ENCODE data around the gene PRKD1. TPM values are rescaled to one million over a fixed set of nuclear protein-coding genes. Genes with fewer than 3 reads are reported as not detected.

PRKD1 gene
- total and polyA plus RNA-seq, 2 donors (not counting 1 experiment from before 2014, with no cell fraction given): 0.03 to 4.3 TPM

DNA sequence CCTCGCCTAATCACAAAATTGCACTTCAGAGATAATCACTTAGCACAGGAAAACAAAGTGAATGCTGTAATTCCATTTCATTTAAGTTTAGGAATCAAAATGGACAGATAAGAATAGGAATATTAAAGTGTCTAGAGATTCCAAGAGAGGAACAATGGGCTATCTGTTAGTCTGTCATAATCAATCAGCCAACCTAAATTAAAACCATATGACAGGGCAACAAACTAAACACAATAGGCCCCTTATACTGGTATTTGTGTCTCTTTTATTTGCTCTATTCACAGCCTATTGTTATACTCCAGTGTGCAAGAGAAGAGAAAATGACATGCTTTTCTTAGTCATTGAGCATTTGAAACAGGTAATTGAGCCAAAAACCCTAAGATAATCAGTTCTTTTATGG, 259.4 kb downstream of the PRKD1 start:
- DNase-seq: no peak
- Histone ChIP-seq H3K4me1 (ENCODE audit: control insufficient read depth in 2 of 2, insufficient read depth in 2 of 2, low read length in 2 of 2) (no peaks in the 10 kb centered on the region), H3K36me3 (replicated peaks in 1 of 2; ENCODE audit: control extremely low read depth in 1 of 2, control insufficient read depth in 1 of 2, extremely low read depth in 1 of 2, insufficient read depth in 2 of 2, low read length in 1 of 2) (no peaks in the 10 kb centered on the region), H2AFZ (ENCODE audit: insufficient read depth, low read depth, low read length, poor library complexity, severe bottlenecking) (no peak overlapping the region), H3K9me3 (ENCODE audit: control extremely low read depth in 1 of 3, control insufficient read depth in 2 of 3, insufficient read depth in 1 of 3, low read length in 2 of 3) (no peaks in the 10 kb centered on the region), H3K9ac (ENCODE audit: low read length) (no peak overlapping the region), H3K27me3 (replicated peaks in 1 of 4; ENCODE audit: control extremely low read depth in 1 of 4, control insufficient read depth in 3 of 4, insufficient read depth in 4 of 4, low read length in 3 of 4) (no peaks in the 10 kb centered on the region), H3K27ac (ENCODE audit: low read length in 2 of 2) (no peak overlapping the region), H3K79me2 (ENCODE audit: control insufficient read depth, insufficient read depth, low read length) (no peaks in the 10 kb centered on the region), H4K20me1 (ENCODE audit: control insufficient read depth, insufficient read depth, low read length, poor library complexity, severe bottlenecking) (no peaks in the 10 kb centered on the region), H3K4me2 (replicated peaks; ENCODE audit: low read depth, low read length, poor library complexity, severe bottlenecking) (no peak overlapping the region), H3K4me3 (ENCODE audit: control extremely low read depth in 1 of 5, extremely low read depth in 1 of 5, insufficient read depth in 1 of 5, low read depth in 2 of 5, low read length in 4 of 5) (no peak overlapping the region)
- WGBS (ENCODE audit: insufficient coverage): no CpG with 5 or more reads among the region's 1 CpG
- CTCF ChIA-PET: no interaction called here
- H3K9me3 Mint-ChIP-seq (ENCODE audit: insufficient read depth): no peaks in the 10 kb centered on the region
- intact Hi-C loops (cut with micrococcal nuclease): no loop called here
- POLR2A ChIA-PET: no interaction called here
- H3K27me3 Mint-ChIP-seq: no peaks in the 10 kb centered on the region
- no peak overlapping the region for H3K27ac Mint-ChIP-seq
- ATAC-seq (ENCODE audit: low read depth): no peak
- TF ChIP-seq EZH2 (IDR thresholded peaks at IDR 0.05; ENCODE audit: borderline replicate concordance, insufficient read depth, low read depth, low read length, poor library complexity, severe bottlenecking) (no peak), CTCF (IDR thresholded peaks at IDR 0.05) (no peak)
- no peaks in the 10 kb centered on the region for H3K4me1 Mint-ChIP-seq
- H3K4me3 Mint-ChIP-seq: no peak overlapping the region

DNA sequence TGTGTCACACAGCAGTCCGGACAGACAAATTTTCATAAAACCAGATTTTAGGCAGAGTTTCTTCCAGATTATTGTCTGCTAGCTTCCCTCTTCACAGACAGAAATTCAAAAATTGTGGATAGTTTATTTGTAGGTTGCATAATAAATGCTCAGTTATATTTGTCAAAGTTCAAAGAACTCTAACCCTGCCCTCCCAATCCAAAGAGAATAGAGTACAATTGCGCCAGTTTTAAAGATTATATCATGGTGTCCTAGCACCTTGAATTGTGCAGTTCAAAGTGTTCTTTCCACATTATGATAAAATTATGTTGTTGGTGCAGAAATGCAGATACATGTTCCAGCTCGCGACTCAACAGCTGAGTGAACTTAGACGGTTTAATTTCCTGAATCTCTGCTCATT, 263.1 kb downstream of the PRKD1 start:
- POLR2A ChIA-PET: no interaction called here

More for the DNA sequence above, 263.1 kb downstream of the PRKD1 start:
- TF ChIP-seq CTCF (IDR thresholded peaks at IDR 0.05) (no peak), EZH2 (IDR thresholded peaks at IDR 0.05; ENCODE audit: borderline replicate concordance, insufficient read depth, low read depth, low read length, poor library complexity, severe bottlenecking) (no peak)
- Mint-ChIP-seq H3K27me3 (no peaks in the 10 kb centered on the region), H3K4me1 (no peaks in the 10 kb centered on the region), H3K9me3 (ENCODE audit: insufficient read depth) (no peaks in the 10 kb centered on the region), H3K4me3 (no peak overlapping the region), H3K27ac (no peak overlapping the region)
- Histone ChIP-seq H3K9me3 (ENCODE audit: control extremely low read depth in 1 of 3, control insufficient read depth in 2 of 3, insufficient read depth in 1 of 3, low read length in 2 of 3) (no peaks in the 10 kb centered on the region), H3K4me2 (replicated peaks; ENCODE audit: low read depth, low read length, poor library complexity, severe bottlenecking) (no peak overlapping the region), H3K9ac (ENCODE audit: low read length) (no peak overlapping the region), H4K20me1 (ENCODE audit: control insufficient read depth, insufficient read depth, low read length, poor library complexity, severe bottlenecking) (no peaks in the 10 kb centered on the region), H3K79me2 (ENCODE audit: control insufficient read depth, insufficient read depth, low read length) (no peaks in the 10 kb centered on the region), H2AFZ (ENCODE audit: insufficient read depth, low read depth, low read length, poor library complexity, severe bottlenecking) (no peak overlapping the region), H3K36me3 (replicated peaks in 1 of 2; ENCODE audit: control extremely low read depth in 1 of 2, control insufficient read depth in 1 of 2, extremely low read depth in 1 of 2, insufficient read depth in 2 of 2, low read length in 1 of 2) (no peaks in the 10 kb centered on the region), H3K4me1 (ENCODE audit: control insufficient read depth in 2 of 2, insufficient read depth in 2 of 2, low read length in 2 of 2) (no peaks in the 10 kb centered on the region), H3K27ac (ENCODE audit: low read length in 2 of 2) (no peak overlapping the region), H3K27me3 (replicated peaks in 1 of 4; ENCODE audit: control extremely low read depth in 1 of 4, control insufficient read depth in 3 of 4, insufficient read depth in 4 of 4, low read length in 3 of 4) (no peaks in the 10 kb centered on the region), H3K4me3 (ENCODE audit: control extremely low read depth in 1 of 5, extremely low read depth in 1 of 5, insufficient read depth in 1 of 5, low read depth in 2 of 5, low read length in 4 of 5) (no peak overlapping the region)
- WGBS (ENCODE audit: insufficient coverage): no CpG with 5 or more reads among the region's 5 CpGs
- no peak for DNase-seq
- CTCF ChIA-PET: interaction anchor here (1.4 kb wide), 1 partner anchor 8 kb away, joined by 3 read pairs; no protein-coding TSS in a partner anchor
- no peak for ATAC-seq (ENCODE audit: low read depth)
- intact Hi-C loops (cut with micrococcal nuclease): no loop called here
